ENCODE measurements around the gene CRB1.

DNA sequence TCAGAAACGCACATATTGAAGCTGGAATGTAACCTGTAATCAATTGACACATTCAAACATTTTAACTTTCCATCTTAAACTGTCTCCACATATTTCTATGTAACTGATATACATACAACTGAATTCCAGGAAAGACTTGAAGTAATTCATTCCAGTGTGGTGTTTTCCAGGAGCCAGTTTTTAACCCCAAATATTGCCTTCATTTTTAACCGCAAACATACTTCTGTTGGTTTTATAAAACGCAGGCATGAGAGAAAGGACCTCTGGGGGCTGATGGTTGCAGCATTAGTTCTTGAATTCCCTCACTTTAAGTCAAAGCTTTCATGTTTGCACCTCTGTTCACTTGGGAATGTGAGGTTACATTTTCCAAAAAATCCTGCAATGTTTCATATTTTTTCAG is 204.1 kb downstream of the CRB1 start:
- TF ChIP-seq, protein P1, sequence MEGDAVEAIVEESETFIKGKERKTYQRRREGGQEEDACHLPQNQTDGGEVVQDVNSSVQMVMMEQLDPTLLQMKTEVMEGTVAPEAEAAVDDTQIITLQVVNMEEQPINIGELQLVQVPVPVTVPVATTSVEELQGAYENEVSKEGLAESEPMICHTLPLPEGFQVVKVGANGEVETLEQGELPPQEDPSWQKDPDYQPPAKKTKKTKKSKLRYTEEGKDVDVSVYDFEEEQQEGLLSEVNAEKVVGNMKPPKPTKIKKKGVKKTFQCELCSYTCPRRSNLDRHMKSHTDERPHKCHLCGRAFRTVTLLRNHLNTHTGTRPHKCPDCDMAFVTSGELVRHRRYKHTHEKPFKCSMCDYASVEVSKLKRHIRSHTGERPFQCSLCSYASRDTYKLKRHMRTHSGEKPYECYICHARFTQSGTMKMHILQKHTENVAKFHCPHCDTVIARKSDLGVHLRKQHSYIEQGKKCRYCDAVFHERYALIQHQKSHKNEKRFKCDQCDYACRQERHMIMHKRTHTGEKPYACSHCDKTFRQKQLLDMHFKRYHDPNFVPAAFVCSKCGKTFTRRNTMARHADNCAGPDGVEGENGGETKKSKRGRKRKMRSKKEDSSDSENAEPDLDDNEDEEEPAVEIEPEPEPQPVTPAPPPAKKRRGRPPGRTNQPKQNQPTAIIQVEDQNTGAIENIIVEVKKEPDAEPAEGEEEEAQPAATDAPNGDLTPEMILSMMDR (IDR thresholded peaks at IDR 0.05; ENCODE audit: insufficient read depth, low read depth, low read length), result no peak
- no peak for TF ChIP-seq EZH2 (IDR thresholded peaks at IDR 0.05; ENCODE audit: insufficient read depth, low read length)

Data from astrocyte (in vitro differentiated cells and primary cell).